IMR-90 (cell line): ENCODE measurements around the gene CUL3. TPM values are rescaled to one million over a fixed set of nuclear protein-coding genes. Genes with fewer than 3 reads are reported as not detected.
"Not testable (repeated sequence)": the region's sequence is repeated elsewhere in the genome, so short reads cannot be mapped to it uniquely, and the experiment has no call there.

Experiments used
- ATAC-seq: fragments of 200-7000 bp; cut with Tn5 transposase; 2 replicates; pipeline ENCODE4 v1.9.1; 2020; ENCODE audit warnings: low read depth, mild to moderate bottlenecking, moderate library complexity
- BruUV-seq: library from RNA; stranded (reverse); fragments of 400-500 nt; replicated peaks from 2 replicates; lab custom pipeline; 2021; lab: Mats Ljungman, UMichigan
- CTCF ChIA-PET: fragments of 300-600 bp; formaldehyde crosslinking; extraction: SDS; loops from one replicate; lab custom pipeline; 2021; ENCODE audit warnings: antibody characterized with exemption; lab: Yijun Ruan, JAX
- POLR2A ChIA-PET: fragments of 300-600 bp; sonication (Branson Sonifier 250); formaldehyde crosslinking; loops from one replicate; lab custom pipeline; 2022; ENCODE audit warnings: antibody characterized with exemption; ENCODE audit not compliant: unreplicated experiment; lab: Charles Lee
- DNase-seq: peaks from one replicate; pipeline ENCODE4 v3.0.0; 2013
- H2AFZ ChIP-seq: replicated peaks from 2 replicates; pipeline ENCODE3; 2013; ENCODE audit warnings: low read length, mild to moderate bottlenecking; ENCODE audit not compliant: poor library complexity
- H2AK5ac ChIP-seq: 2 replicates; pipeline ENCODE4 v1.6.1; 2013; ENCODE audit warnings: low read depth, low read length, inconsistent platforms
- H2AK9ac ChIP-seq: replicated peaks from 2 replicates; pipeline ENCODE3; 2013; ENCODE audit warnings: mild to moderate bottlenecking, low read depth, low read length, moderate library complexity; ENCODE audit not compliant: poor library complexity
- H2BK120ac ChIP-seq: 2 replicates; pipeline ENCODE4 v1.6.1; 2013; ENCODE audit warnings: low read depth, low read length, inconsistent platforms
- H2BK15ac ChIP-seq: 3 replicates; pipeline ENCODE4 v1.6.1; 2013; ENCODE audit warnings: low read depth, low read length, inconsistent platforms
- H2BK20ac ChIP-seq: 2 replicates; pipeline ENCODE4 v1.6.1; 2013; ENCODE audit warnings: low read depth, mild to moderate bottlenecking, inconsistent platforms, low read length, moderate library complexity
- H2BK5ac ChIP-seq: 2 replicates; pipeline ENCODE4 v1.6.1; 2013; ENCODE audit warnings: mild to moderate bottlenecking, low read depth, low read length, inconsistent platforms; ENCODE audit not compliant: poor library complexity, severe bottlenecking
- H3K14ac ChIP-seq: replicated peaks from 2 replicates; pipeline ENCODE4 v1.6.1; 2013; ENCODE audit warnings: low read depth, low read length, inconsistent platforms
- H3K18ac ChIP-seq: 2 replicates; pipeline ENCODE4 v1.6.1; 2013; ENCODE audit warnings: low read depth, low read length, control low read depth
- H3K23ac ChIP-seq: 2 replicates; pipeline ENCODE4 v1.6.1; 2013; ENCODE audit warnings: low read depth, low read length, inconsistent platforms
- H3K27ac ChIP-seq: 2 replicates; pipeline ENCODE4 v1.5.1; 2013; ENCODE audit warnings: mild to moderate bottlenecking, control low read depth, low read length; ENCODE audit not compliant: insufficient read depth
- H3K27me3 ChIP-seq: 2 replicates; pipeline ENCODE4 v1.6.1; 2013; ENCODE audit warnings: low read length; ENCODE audit not compliant: control insufficient read depth, insufficient read depth
- H3K36me3 ChIP-seq: 2 replicates; pipeline ENCODE4 v1.6.1; 2013; ENCODE audit warnings: low read length, mixed read lengths; ENCODE audit not compliant: control insufficient read depth, insufficient read depth
- H3K4ac ChIP-seq: 2 replicates; pipeline ENCODE4 v1.6.1; 2013; ENCODE audit warnings: low read depth, low read length, inconsistent platforms
- H3K4me1 ChIP-seq: 2 replicates; pipeline ENCODE4 v1.6.1; 2013; ENCODE audit warnings: low read length, mixed read lengths; ENCODE audit not compliant: control insufficient read depth, insufficient read depth
- H3K4me2 ChIP-seq: 2 replicates; pipeline ENCODE4 v1.6.1; 2013; ENCODE audit warnings: low read depth, mild to moderate bottlenecking, control low read depth, low read length, moderate library complexity
- H3K4me3 ChIP-seq: 2 replicates; pipeline ENCODE4 v1.5.1; 2013; ENCODE audit warnings: low read depth, mild to moderate bottlenecking, control low read depth, low read length, moderate library complexity; ENCODE audit not compliant: insufficient read depth
- H3K56ac ChIP-seq: 2 replicates; pipeline ENCODE4 v1.6.1; 2013; ENCODE audit warnings: low read length, inconsistent platforms; ENCODE audit not compliant: insufficient read depth; ENCODE audit errors: extremely low read depth
- H3K79me1 ChIP-seq, 2 experiments: 2 replicates each; pipeline ENCODE4 v1.6.1; 2013; ENCODE audit warnings: low read length in 2 of 2, inconsistent platforms in 1 of 2, low read depth in 1 of 2
- H3K9ac ChIP-seq: 2 replicates; pipeline ENCODE4 v1.6.1; 2013; ENCODE audit warnings: low read depth, low read length, control low read depth
- H3K9me1 ChIP-seq: 2 replicates; pipeline ENCODE4 v1.6.1; 2013; ENCODE audit warnings: low read length, inconsistent platforms; ENCODE audit not compliant: insufficient read depth
- H3K9me3 ChIP-seq: 2 replicates; pipeline ENCODE4 v1.6.1; 2013; ENCODE audit warnings: low read length; ENCODE audit not compliant: control insufficient read depth, insufficient read depth
- H4K20me1 ChIP-seq: 2 replicates; pipeline ENCODE4 v1.6.1; 2013; ENCODE audit warnings: low read length, inconsistent platforms; ENCODE audit not compliant: insufficient read depth
- H4K5ac ChIP-seq: 2 replicates; pipeline ENCODE4 v1.6.1; 2013; ENCODE audit warnings: mild to moderate bottlenecking, low read depth, low read length, control low read depth
- H4K8ac ChIP-seq, 2 experiments: 2 replicates each; pipeline ENCODE4 v1.6.1; 2013; ENCODE audit warnings: low read depth in 2 of 2, low read length in 2 of 2, control low read depth in 1 of 2, inconsistent platforms in 1 of 2
- H4K91ac ChIP-seq: 2 replicates; pipeline ENCODE4 v1.6.1; 2013; ENCODE audit warnings: low read depth, low read length, inconsistent platforms; ENCODE audit not compliant: insufficient read depth
- WGBS, 2 experiments: methylation state at CpG; one replicate each; pipeline versions ENCODE4 v1.1.5 to v1.1.7; 2013; ENCODE audit warnings: missing lambda C conversion rate in 2 of 2; ENCODE audit not compliant: insufficient read length in 1 of 2; ENCODE audit errors: extremely low coverage in 2 of 2; 5-methylcytosine and 5-hydroxymethylcytosine counted together
- dilution Hi-C: fragments of 300-500 bp; cut with HindIII; formaldehyde crosslinking; loops from one replicate; pipeline ENCODE4 v1.14.3; 2018; ENCODE audit warnings: low sequenced_read_pairs; ENCODE audit not compliant: unreplicated experiment
- in situ Hi-C: fragments of 300-500 bp; cut with MboI; formaldehyde crosslinking; loops from 3 replicates; pipeline ENCODE4 v1.14.3; 2019; ENCODE audit warnings: low sequenced_read_pairs, inconsistent platforms, mixed read lengths
- intact Hi-C: fragments of 100-400 bp; cut with micrococcal nuclease; formaldehyde crosslinking; loops from 2 replicates; pipeline ENCODE4 v1.10.0; 2022
- polyA plus RNA-seq, 3 experiments: library from polyadenylated mRNA; depleted of rRNA; stranded (reverse); fragments of >200 nt; gene quantifications; 2 replicates each; pipeline ENCODE4 v1.2.3, GENCODE V29; 2012; ENCODE audit warnings: low replicate concordance in 1 of 3
- total RNA-seq: library from RNA; depleted of rRNA; stranded (reverse); fragments of >200 nt; gene quantifications from 2 replicates; pipeline ENCODE4 v1.2.3, GENCODE V29; 2012

CUL3 gene
- total and polyA plus RNA-seq, 2 of the 4 experiments (the other 2 are of a cell fraction): 33.7 to 45.7 TPM

DNA sequence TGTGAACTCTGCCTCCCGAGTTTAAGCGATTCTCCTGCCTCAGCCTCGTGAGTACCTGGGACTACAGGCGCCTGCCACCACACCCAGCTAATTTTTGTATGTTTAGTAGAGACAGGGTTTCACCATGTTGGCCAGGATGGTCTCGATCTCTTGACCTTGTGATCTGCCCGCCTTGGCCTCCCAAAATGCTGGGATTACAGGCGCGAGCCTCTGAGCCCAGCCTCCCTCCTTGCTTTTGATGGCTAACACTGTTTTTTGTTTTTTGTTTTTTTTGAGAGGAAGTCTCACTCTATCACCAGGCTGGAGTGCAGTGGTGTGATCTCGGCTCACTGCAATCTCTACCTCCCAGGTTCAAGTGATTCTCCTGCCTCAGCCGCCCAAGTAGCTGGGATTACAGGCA lies 68.8 kb downstream of the CUL3 start:
- H3K56ac ChIP-seq, dilution Hi-C loops, H3K4ac ChIP-seq, H4K91ac ChIP-seq, H3K27ac ChIP-seq, H3K27me3 ChIP-seq, H3K4me2 ChIP-seq, H2BK20ac ChIP-seq, H3K9me3 ChIP-seq, H2BK120ac ChIP-seq, H3K4me3 ChIP-seq, H2AFZ ChIP-seq, H3K9me1 ChIP-seq, CTCF ChIA-PET, H3K36me3 ChIP-seq, H2AK5ac ChIP-seq, POLR2A ChIA-PET, H4K8ac ChIP-seq, H3K18ac ChIP-seq, H2BK15ac ChIP-seq, H2AK9ac ChIP-seq, in situ Hi-C loops, H3K9ac ChIP-seq, H3K14ac ChIP-seq, H3K23ac ChIP-seq, BruUV-seq, H2BK5ac ChIP-seq, H4K5ac ChIP-seq, ATAC-seq, DNase-seq: not testable (repeated sequence)
- WGBS, 2 experiments: 100% methylated on average over 1 of the region's 10 CpGs; no CpG with 5 or more reads in 1 of the 2 experiments
- Histone ChIP-seq H3K4me1 (peaks cover 14% of the 10 kb centered on the region), H3K79me1 (peaks cover 26 to 62% of the 10 kb centered on the region in 2 experiments), H4K20me1 (peaks cover 18% of the 10 kb centered on the region)
- intact Hi-C loops: loop anchor here (10.0 kb wide), 2 partner anchors 58 to 128 kb away; no protein-coding TSS in a partner anchor
